GM03348 (cell line): ENCODE data around the gene DVL1.
"Not testable (repeated sequence)": the region's sequence is repeated elsewhere in the genome, so short reads cannot be mapped to it uniquely, and the experiment has no call there.

Source experiments
- DNase-seq: peaks from one replicate; pipeline ENCODE4 v3.0.0; 2012; ENCODE audit warnings: low spot score

The DVL1 gene

DNA sequence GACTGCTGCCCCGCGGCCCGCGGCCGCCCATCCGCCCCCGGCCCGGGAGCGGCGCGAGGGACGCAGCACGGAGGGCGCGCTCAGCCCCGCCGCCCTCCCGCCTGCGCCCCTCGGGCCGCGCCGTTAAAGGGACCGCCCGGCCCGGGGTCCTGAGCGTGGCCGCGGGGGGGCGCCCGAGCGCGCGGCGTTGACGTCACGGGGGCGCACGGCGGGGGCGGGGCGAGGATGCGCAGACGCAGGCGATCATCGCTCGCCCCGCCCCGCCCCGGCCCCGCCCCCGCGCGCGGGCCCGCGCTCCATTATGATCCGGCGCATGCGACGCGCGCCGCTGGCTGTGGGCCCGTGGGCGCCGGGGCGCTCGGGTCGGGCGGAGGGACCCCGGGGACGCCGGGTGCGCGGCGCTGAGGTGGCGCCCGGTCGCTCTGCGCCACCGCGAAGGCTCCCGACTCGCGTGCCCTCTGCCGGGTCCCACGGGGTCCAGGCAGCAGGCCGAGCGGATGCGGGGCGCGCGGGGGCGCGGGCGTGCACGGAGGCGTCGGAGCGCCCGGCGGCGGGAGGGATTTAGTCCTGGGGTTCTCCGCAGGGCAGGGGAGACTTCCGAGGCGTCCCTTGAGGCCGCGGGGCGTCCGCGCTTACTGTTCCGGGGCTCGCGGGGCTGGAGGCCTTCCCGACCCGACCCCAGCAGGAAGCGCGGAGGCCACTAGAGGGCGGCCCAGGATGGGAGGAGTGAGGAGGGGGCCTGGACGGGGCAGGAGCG lies at the start of gene DVL1:
Gene DVL1, minus strand, starts transcription at position 163 of the 757 bp plus-strand sequence. CDS start 353 bp downstream, outside the sequence.
- peak; percentile 93 for DNase-seq

DNA sequence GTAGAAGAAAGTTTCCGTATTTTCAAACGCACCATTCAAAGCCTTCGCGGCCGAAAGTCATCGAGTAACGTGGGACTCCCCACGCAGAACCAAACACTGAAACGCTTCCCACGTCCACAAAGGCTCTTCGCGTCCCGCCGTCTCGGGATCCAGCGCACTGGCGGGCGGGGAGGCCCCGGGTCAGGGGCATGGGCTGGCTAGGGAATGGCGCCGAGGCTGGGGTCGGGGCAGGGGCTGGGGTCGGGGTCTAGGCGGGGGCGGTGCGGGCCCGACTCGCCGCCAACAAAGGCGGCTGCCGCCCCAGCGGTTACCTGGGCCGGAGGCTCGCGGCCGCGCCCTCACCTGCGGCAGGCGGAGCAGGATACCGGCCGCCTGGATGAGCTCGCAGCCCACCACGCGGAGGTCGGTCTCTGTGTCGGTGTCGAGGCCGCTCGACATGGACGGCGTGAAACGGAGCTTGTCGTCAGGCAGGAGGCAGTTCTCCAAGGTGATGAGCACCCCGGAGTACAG lies 49.5 kb upstream of the DVL1 start:
- DNase-seq, result peak; percentile 33

DNA sequence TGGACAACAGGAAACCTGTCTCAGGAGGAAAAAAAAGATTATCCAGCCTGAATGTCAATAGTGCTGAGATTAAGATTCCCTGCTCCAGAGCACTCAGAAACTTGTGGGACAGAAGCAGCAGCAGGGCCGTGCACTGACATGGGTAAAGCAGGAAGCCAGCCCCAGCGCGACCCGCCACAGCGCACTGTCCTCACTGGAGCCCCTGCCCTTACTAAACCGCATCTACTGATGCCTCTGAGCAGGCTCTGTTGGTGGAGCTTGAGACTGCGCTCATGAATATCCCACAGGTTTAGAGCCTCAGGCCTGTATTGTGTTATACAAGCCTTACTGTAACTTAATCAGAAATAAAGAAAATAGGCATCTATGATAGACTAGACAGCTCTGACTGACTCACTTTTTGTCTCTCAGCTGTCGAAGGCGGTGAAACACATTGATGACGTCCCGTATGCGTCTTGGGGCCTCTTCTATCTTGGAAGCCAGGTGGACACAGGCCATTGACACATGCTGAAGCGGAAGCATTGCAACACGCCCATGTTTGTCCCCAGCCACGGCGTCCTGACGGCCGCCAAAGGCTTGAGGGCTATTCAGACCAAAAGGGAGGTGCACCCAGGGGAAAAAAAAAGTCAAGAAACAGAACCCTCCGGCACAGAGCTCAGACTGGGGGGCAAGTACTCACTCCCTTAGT lies 48.8 kb upstream of the DVL1 start:
- peak; percentile 30 for DNase-seq

DNA sequence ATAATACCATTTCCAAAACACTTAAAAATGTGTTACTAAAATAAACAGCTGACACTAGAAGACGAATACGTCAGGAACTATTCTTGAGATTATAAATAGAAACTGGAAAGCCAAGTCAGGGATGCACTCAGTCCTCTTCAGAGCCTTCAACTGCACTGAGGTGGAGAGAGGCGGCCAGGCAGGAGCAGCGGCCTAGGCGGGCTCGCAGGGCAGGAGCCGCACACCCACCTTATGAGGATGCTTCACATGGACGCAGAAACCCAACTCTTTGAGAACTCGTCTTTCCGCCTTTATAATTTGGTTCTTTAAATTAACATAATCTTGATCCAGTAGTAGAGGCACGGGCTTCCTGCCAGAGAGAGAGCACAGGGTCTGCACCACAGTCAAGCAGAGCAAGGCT lies 45.9 kb upstream of the DVL1 start:
- DNase-seq, result no peak

- no peak for DNase-seq
Observed at GRCh38 chr1:1394116-1394515, 44.9 kb upstream of the DVL1 start.

DNA sequence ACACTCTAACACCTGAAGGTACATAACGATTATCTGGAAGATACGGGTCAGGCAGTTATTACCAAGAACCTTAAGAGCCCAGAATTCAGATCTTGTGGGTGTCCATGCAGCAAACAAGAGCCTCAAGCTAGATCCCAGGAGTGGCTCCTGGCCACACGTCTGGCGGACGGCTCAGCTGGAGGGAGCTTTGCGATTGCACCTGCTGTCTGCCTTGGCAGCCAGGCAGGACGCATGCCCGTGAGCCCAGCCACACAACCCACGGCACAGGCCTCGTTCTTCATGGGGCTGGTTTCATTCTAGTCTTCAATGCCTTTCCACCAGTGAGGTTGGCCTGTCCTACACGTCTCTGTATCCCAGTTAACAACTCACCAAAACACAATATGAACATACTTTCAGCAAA lies 44.2 kb upstream of the DVL1 start:
- DNase-seq, result no peak

- no peak for DNase-seq
Observed at GRCh38 chr1:1393014-1393413, 43.8 kb upstream of the DVL1 start.

- DNase-seq, result no peak
Observed at GRCh38 chr1:1391225-1391624, 42.0 kb upstream of the DVL1 start.

- no peak for DNase-seq
Observed at GRCh38 chr1:1390675-1391074, 41.5 kb upstream of the DVL1 start.

DNA sequence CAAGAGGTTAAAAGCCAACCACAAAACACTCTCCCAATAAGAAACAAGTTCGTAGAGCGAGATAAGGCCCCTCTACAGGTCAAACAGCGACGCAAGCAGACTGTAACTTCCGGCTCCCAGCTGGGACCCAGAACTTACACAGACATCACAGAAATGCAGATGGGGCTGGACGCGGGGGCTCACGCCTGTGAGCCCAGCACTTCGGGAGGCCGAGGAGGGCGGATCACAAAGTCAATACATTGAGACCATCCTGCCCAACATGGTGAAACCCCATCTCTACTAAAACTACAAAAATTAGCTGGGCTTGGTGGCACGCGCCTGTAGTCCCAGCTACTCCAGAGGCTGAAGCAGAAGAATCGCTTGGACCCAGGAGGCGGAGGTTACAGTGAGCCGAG lies 38.9 kb upstream of the DVL1 start:
- no peak for DNase-seq

DNA sequence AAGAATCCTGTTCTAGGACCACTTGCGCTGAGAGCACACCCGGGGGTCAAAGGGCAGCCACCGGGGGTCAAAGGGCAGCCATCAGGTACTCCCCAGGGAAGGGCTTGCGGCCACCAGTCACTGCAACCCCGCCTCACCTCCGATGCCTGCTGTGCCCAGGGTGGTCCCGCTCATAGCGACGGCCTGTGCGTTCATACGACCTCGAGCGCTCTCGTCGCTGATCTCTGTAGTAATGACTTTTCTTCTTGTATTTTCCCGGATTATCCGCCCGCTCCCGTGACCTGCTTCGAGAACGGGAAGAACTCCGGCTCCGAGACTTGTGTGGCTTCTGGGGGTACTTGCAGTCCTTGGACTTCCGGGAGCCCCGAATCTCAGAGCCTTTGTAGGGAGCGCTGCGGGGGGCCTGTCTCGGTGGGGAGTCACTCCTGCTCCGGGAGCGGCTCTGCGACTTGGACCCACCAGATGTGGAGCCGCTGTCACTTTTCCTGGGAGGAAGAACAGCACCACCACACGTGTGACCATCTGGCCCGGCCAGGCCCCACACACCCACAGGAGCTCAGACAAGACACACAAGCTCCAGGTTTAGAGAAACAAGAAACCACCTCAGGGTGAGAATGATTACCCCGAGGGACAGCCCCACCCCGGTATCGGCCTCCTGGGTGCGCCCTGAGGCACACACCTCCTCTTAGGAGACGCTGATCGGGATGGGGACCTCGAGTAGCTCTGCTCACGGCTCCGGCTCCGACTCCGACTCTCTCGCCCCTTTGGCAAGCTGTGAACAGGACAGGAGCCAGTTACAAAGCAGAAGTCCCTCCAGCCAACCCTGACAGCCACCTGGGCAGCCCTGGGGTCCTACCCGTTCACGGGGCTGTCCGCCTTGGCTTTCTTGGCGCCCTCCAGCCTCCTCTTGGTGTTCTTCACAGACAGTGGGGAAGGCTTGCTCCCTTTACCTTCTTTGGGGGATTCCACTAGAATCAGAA lies 38.2 kb upstream of the DVL1 start:
- DNase-seq, result no peak

DNA sequence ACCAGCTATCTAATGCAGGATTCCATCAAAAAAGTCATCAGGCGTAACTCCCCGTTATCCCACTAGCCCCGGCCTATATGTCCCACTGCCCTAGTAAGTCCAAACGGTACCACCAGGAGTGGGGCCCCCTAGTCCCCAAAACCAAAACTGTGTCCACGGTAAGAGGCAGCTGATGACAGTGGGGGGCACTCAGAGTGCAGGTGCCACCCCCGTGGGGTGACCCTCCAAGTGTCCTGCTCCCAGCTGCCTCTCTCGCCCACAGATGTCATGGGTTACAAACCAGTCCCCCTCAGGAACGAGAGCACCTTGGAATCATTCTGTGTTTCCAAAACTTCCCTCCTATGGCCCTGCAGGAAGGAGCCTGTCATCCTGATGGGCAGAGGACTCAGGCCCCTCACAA lies 36.7 kb upstream of the DVL1 start:
- no peak for DNase-seq

- DNase-seq, result not testable (repeated sequence)
Observed at GRCh38 chr1:1385339-1385738, 36.1 kb upstream of the DVL1 start.

GRCh38 chr1:1381294-1381693 lies 32.1 kb upstream of the DVL1 start:
- DNase-seq, result no peak

GRCh38 chr1:1380860-1381259 lies 31.6 kb upstream of the DVL1 start:
- DNase-seq, result no peak

DNA sequence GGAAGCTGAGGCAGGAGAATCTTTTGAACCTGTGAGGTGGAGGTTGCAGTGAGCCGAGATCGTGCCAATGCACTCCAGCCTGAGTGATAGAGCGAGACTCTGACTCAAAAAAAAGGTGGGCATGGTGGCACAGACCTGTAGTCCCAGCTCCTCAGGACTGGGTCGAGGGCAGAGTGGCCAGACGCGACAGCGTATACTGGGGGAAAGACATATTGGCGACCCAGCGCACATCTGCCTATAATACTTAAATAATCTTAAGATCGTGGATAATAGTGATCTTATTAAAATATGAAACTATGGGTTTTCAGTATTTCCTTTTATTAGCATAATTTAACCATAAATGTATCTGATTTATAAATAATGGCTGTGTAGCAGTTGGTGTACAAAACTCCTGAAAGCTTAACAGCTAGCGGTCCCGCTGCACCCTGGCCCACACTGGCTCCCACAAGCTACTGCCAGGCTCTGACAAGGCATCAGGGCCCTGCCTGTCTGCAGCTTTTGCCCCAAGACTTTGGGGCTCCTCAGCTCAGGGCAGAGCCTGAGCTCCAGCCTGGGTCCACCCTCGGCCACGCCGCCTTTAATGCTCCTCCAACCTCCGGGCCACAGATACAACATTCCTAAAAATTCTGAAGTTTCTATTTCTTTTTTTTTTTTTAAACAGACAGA lies 28.5 kb upstream of the DVL1 start:
- no peak for DNase-seq

DNA sequence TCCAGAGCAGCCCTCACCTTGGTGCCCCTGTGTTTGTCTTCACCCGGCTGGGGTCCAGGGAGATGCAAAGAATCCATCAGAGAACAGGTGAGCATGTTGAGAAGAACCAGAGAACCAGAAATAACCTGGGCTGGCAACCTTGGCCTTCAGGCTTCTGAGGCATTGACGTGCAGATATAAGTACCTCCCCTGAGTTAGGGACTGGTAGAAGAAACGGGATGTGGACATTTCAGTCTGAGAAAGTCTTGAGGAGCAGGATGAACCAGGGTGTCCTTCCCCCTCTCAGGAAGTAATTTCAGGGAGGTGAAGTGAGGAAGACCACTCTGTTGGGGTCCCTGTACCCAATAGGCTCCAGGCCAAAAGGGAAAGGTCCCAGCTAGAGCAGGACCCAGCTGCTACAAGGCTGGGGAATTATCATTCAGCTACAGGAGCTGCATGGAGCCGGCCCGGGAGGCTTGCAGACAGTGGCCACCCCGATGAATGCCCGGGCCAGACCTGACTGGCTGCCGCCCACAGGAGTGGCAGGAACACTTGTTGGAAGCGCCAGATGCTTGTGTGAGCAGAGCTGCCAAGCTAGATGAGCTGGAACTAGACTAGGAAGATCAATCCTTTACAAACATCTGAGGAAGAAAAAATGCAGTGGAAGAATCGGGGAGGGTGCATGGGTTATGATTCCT lies 27.5 kb upstream of the DVL1 start:
- no peak for DNase-seq

GRCh38 chr1:1374929-1375662 lies 25.9 kb upstream of the DVL1 start, which contains the start of gene AURKAIP1:
Gene AURKAIP1 (minus strand): TSS chr1:1375207. CDS start chr1:1374756, 451 bp downstream.
- peak; percentile 97 for DNase-seq

GRCh38 chr1:1374589-1374928 lies 25.3 kb upstream of the DVL1 start:
- DNase-seq, result no peak

- DNase-seq, result no peak
Observed at GRCh38 chr1:1373815-1374588, 24.8 kb upstream of the DVL1 start.
